Measurements from ENCODE around the gene TMEM150B.

The TMEM150B gene

DNA sequence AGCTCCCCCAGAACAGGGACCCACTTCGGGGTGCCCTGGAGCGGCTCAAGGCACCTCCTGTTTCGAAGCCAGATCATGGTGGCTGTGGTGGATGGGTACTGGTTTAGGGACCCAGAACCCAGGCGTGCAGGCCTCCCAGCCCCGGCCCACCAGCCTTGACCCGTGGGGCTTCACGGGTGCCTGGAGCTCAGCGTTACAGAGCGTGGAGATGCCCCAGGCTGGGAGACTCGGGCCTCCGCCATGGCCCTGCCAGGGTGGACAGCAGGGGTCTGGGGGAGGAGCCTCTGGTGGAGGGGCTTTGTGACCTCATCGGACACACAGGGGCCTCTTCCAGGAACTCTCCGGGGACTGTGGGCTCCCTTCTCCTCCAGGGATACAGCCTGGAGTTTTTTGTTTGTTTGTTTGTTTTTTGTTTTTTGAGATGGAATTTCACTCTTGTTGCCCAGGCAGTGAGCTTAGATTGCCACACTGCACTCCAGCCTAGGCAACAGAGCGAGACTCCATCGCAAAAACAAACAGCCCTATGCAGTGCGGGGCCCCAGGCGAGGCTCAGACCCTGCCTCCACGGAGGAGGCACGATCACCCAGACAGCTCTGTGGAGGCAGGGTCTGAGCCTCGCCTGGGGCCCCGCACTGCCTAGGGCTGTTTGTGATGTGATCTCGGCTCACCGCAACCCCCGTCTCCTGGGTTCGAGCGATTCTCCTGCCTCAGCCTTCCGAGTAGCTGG is 38.0 kb upstream of the TMEM150B start, which contains the start of gene GARIN5B:
Gene GARIN5B (minus strand): TSS at position 271 of the 727 bp plus-strand sequence. CDS start 194 bp downstream, at position 77.
- TF ChIP-seq, protein P1, sequence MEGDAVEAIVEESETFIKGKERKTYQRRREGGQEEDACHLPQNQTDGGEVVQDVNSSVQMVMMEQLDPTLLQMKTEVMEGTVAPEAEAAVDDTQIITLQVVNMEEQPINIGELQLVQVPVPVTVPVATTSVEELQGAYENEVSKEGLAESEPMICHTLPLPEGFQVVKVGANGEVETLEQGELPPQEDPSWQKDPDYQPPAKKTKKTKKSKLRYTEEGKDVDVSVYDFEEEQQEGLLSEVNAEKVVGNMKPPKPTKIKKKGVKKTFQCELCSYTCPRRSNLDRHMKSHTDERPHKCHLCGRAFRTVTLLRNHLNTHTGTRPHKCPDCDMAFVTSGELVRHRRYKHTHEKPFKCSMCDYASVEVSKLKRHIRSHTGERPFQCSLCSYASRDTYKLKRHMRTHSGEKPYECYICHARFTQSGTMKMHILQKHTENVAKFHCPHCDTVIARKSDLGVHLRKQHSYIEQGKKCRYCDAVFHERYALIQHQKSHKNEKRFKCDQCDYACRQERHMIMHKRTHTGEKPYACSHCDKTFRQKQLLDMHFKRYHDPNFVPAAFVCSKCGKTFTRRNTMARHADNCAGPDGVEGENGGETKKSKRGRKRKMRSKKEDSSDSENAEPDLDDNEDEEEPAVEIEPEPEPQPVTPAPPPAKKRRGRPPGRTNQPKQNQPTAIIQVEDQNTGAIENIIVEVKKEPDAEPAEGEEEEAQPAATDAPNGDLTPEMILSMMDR (IDR thresholded peaks at IDR 0.05; ENCODE audit: low read depth, low read length, missing control alignments), result no peak
- H3K4me3 ChIP-seq (ENCODE audit: low read depth, low read length), result no peak within 1 kb of the TSS
- no peak for DNase-seq (ENCODE audit: low read depth)

DNA sequence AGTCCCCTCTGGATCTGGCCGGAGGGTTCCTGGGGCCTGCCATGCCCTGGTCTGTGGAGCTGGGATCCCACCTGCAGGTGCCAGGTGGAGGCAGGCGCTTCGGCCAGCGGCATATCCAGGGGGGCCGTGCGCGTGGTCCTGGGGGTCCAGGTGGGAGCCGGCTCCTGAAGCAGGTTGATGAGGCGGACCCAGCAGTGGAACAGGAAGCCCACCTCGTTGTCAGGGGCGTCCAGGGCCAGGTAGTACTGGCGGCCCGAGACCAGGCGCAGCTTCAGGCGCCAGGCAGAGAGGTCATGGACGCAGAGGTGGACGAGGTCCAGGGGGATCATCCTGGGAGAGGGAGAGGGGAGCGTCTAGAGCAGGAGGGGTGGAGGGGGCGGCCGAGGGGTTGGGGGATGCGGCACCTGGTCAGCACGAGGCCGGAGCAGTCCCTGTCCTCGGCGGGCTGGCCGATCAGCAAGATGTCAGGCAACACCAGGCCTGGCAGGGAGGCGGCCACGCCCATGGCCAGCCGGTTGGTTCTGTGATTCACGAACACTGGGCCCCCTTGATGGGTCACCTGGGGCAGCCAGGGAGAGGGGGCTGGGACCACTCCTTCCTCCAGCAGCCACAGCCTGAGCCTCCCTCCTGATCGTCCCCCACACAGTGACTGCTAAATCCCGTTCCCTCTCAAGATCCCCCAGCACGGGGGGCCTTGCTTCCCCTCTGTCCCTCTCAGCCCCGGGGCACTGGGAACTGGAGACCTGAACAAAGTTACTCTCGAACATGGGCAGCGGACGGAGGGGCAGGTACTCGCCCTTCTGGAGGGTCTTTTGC is 37.2 kb upstream of the TMEM150B start:
- TF ChIP-seq, protein P1 (IDR thresholded peaks at IDR 0.05; ENCODE audit: low read depth, low read length, missing control alignments), result no peak
- H3K4me3 ChIP-seq (ENCODE audit: low read depth, low read length), result no peak overlapping the region
- no peak for DNase-seq (ENCODE audit: low read depth)

DNA sequence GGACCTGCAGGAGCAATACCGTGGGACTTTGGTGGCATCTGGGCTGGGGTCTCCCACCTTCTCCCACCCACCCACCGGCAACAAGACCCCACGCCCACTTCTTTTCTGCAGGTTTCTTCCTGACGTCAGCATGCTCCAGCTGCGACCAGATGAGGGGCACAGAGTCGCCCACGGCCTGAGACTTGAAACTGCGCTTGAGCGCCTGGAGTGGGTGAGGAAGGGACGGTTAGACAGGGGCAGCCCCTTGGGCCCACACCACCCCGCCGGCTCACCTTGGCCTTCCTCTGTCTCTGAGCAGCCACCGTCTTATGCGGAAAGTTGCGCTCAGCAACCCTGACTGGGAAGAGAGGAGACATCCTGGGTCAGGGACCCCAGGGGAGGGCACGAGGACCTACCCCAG is 35.8 kb upstream of the TMEM150B start:
- no peak overlapping the region for H3K4me3 ChIP-seq (ENCODE audit: low read depth, low read length)
- TF ChIP-seq, protein P1 (IDR thresholded peaks at IDR 0.05; ENCODE audit: low read depth, low read length, missing control alignments), result no peak
- DNase-seq (ENCODE audit: low read depth), result no peak

DNA sequence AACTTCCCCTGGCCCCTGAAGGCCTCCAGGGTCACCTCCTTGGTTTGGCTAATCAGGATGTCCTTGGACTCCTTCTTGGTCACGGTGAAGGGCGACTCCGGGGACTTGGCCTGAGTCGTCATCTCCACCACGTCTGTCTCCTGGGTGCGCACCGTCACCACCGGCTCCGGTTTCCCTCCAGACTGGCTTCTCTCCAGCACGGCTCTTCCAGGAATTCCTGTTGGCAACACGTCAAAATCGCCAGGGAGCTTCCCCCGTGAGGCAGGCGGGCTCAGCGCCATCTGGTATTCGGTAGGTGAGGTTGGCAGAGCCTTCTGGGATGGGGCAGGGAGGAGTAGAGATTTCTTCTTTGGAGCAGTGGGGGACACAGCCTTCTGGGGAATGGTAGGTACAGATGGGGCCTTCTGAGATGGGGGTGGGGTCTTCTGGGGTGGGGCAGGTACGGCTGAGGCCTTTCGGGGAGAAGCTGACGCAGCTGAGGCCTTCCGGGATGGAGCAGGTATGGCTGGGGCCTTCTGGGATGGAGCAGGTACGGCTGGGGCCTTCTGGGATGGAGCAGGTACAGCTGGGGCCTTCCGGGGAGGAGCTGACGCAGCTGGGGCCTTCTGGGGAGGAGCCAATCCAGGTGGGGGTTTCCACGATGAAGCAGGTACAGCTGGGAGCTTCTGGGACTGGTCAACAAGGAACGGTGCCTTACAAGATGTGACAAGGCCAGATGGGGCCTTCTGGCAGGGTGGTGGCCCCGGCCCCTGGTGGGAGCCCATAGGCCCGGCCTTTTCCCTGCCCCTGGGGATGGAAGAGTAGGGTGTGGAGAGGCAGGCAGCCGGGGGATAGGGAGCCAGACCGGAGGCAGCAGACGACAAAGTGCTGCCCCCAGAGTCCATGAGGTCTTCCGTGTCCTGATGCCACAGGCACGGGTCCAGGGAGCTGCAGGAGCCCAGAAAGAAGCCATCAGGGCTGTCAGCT is 34.1 kb upstream of the TMEM150B start:
- H3K4me3 ChIP-seq (ENCODE audit: low read depth, low read length), result no peak overlapping the region
- TF ChIP-seq, protein P1 (IDR thresholded peaks at IDR 0.05; ENCODE audit: low read depth, low read length, missing control alignments), result no peak
- DNase-seq (ENCODE audit: low read depth), result no peak

DNA sequence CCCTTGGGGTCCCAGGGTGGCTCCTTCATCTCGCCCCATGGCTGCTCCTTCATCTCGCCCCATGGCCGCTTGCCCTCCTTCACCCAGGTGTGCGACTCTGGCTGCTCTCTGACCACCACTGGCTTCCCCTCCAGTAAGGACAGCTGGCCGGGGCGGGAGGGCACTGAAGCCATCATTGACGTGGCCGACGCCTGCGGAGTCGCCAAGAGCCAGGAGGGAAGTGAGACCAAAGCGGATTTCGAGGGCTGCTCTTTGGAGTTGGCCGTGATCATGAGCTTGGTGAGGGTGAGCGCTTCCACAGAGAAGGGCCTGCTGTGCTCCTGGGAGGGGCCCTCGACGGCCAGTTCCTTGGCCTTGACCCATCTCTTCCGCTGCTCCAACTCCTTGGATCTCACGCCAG is 33.4 kb upstream of the TMEM150B start:
- TF ChIP-seq, protein P1 (IDR thresholded peaks at IDR 0.05; ENCODE audit: low read depth, low read length, missing control alignments), result no peak
- H3K4me3 ChIP-seq (ENCODE audit: low read depth, low read length), result no peak overlapping the region
- DNase-seq (ENCODE audit: low read depth), result no peak

DNA sequence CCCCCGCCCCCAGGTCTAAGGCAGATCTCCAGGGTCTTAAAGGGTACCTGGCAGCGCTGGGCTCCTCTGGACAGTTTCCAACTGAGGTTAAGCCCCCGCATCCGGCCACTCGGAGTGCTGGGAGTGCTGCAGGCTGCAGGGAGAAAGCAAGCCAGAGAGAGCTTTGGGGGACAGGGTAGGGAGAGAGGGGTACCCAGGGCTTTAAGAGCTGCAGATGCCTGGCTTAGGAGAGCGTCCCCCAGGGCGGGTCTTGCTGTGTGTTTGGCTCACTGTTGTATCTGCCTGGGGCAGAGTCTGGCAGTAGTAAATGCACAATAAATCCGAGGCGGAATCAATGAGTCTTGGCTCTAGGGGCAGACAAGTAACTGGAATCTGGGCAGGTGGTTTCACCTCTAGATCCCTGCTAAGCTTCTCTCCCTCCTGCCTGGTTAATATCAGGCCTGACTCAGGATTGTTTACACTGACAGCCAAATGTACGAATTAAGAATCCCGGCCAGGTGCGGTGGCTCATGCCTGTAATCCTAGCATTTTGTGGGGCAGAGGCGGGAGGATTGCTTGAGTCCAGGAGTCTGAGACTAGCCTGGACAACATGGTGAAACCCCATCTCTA is 30.2 kb upstream of the TMEM150B start:
- DNase-seq (ENCODE audit: low read depth), result no peak
- TF ChIP-seq, protein P1 (IDR thresholded peaks at IDR 0.05; ENCODE audit: low read depth, low read length, missing control alignments), result no peak
- no peak overlapping the region for H3K4me3 ChIP-seq (ENCODE audit: low read depth, low read length)

Measured in GM12864 (cell line).